IMR-90 (cell line): ENCODE results near the gene L3MBTL3. TPM values are rescaled to one million over a fixed set of nuclear protein-coding genes. Genes with fewer than 3 reads are reported as not detected.
A peak's percentile ranks its signal among the peaks of the same experiment; 100 is the strongest.

ENCODE experiments used
- ATAC-seq: fragments of 200-7000 bp; cut with Tn5 transposase; 2 replicates; pipeline ENCODE4 v1.9.1; 2020; ENCODE audit warnings: low read depth, mild to moderate bottlenecking, moderate library complexity
- BruUV-seq: library from RNA; stranded (reverse); fragments of 400-500 nt; replicated peaks from 2 replicates; lab custom pipeline; 2021; lab: Mats Ljungman, UMichigan
- CTCF ChIA-PET: fragments of 300-600 bp; formaldehyde crosslinking; extraction: SDS; loops from one replicate; lab custom pipeline; 2021; ENCODE audit warnings: antibody characterized with exemption; lab: Yijun Ruan, JAX
- POLR2A ChIA-PET: fragments of 300-600 bp; sonication (Branson Sonifier 250); formaldehyde crosslinking; loops from one replicate; lab custom pipeline; 2022; ENCODE audit warnings: antibody characterized with exemption; ENCODE audit not compliant: unreplicated experiment; lab: Charles Lee
- DNase-seq: peaks from one replicate; pipeline ENCODE4 v3.0.0; 2013
- H2AFZ ChIP-seq: replicated peaks from 2 replicates; pipeline ENCODE3; 2013; ENCODE audit warnings: low read length, mild to moderate bottlenecking; ENCODE audit not compliant: poor library complexity
- H2AK5ac ChIP-seq: 2 replicates; pipeline ENCODE4 v1.6.1; 2013; ENCODE audit warnings: low read depth, low read length, inconsistent platforms
- H2AK9ac ChIP-seq: replicated peaks from 2 replicates; pipeline ENCODE3; 2013; ENCODE audit warnings: mild to moderate bottlenecking, low read depth, low read length, moderate library complexity; ENCODE audit not compliant: poor library complexity
- H2BK120ac ChIP-seq: 2 replicates; pipeline ENCODE4 v1.6.1; 2013; ENCODE audit warnings: low read depth, low read length, inconsistent platforms
- H2BK15ac ChIP-seq: 3 replicates; pipeline ENCODE4 v1.6.1; 2013; ENCODE audit warnings: low read depth, low read length, inconsistent platforms
- H2BK20ac ChIP-seq: 2 replicates; pipeline ENCODE4 v1.6.1; 2013; ENCODE audit warnings: low read depth, mild to moderate bottlenecking, inconsistent platforms, low read length, moderate library complexity
- H2BK5ac ChIP-seq: 2 replicates; pipeline ENCODE4 v1.6.1; 2013; ENCODE audit warnings: mild to moderate bottlenecking, low read depth, low read length, inconsistent platforms; ENCODE audit not compliant: poor library complexity, severe bottlenecking
- H3K14ac ChIP-seq: replicated peaks from 2 replicates; pipeline ENCODE4 v1.6.1; 2013; ENCODE audit warnings: low read depth, low read length, inconsistent platforms
- H3K18ac ChIP-seq: 2 replicates; pipeline ENCODE4 v1.6.1; 2013; ENCODE audit warnings: low read depth, low read length, control low read depth
- H3K23ac ChIP-seq: 2 replicates; pipeline ENCODE4 v1.6.1; 2013; ENCODE audit warnings: low read depth, low read length, inconsistent platforms
- H3K27ac ChIP-seq: 2 replicates; pipeline ENCODE4 v1.5.1; 2013; ENCODE audit warnings: mild to moderate bottlenecking, control low read depth, low read length; ENCODE audit not compliant: insufficient read depth
- H3K27me3 ChIP-seq: 2 replicates; pipeline ENCODE4 v1.6.1; 2013; ENCODE audit warnings: low read length; ENCODE audit not compliant: control insufficient read depth, insufficient read depth
- H3K36me3 ChIP-seq: 2 replicates; pipeline ENCODE4 v1.6.1; 2013; ENCODE audit warnings: low read length, mixed read lengths; ENCODE audit not compliant: control insufficient read depth, insufficient read depth
- H3K4ac ChIP-seq: 2 replicates; pipeline ENCODE4 v1.6.1; 2013; ENCODE audit warnings: low read depth, low read length, inconsistent platforms
- H3K4me1 ChIP-seq: 2 replicates; pipeline ENCODE4 v1.6.1; 2013; ENCODE audit warnings: low read length, mixed read lengths; ENCODE audit not compliant: control insufficient read depth, insufficient read depth
- H3K4me2 ChIP-seq: 2 replicates; pipeline ENCODE4 v1.6.1; 2013; ENCODE audit warnings: low read depth, mild to moderate bottlenecking, control low read depth, low read length, moderate library complexity
- H3K4me3 ChIP-seq: 2 replicates; pipeline ENCODE4 v1.5.1; 2013; ENCODE audit warnings: low read depth, mild to moderate bottlenecking, control low read depth, low read length, moderate library complexity; ENCODE audit not compliant: insufficient read depth
- H3K56ac ChIP-seq: 2 replicates; pipeline ENCODE4 v1.6.1; 2013; ENCODE audit warnings: low read length, inconsistent platforms; ENCODE audit not compliant: insufficient read depth; ENCODE audit errors: extremely low read depth
- H3K79me1 ChIP-seq, 2 experiments: 2 replicates each; pipeline ENCODE4 v1.6.1; 2013; ENCODE audit warnings: low read length in 2 of 2, inconsistent platforms in 1 of 2, low read depth in 1 of 2
- H3K9ac ChIP-seq: 2 replicates; pipeline ENCODE4 v1.6.1; 2013; ENCODE audit warnings: low read depth, low read length, control low read depth
- H3K9me1 ChIP-seq: 2 replicates; pipeline ENCODE4 v1.6.1; 2013; ENCODE audit warnings: low read length, inconsistent platforms; ENCODE audit not compliant: insufficient read depth
- H3K9me3 ChIP-seq: 2 replicates; pipeline ENCODE4 v1.6.1; 2013; ENCODE audit warnings: low read length; ENCODE audit not compliant: control insufficient read depth, insufficient read depth
- H4K20me1 ChIP-seq: 2 replicates; pipeline ENCODE4 v1.6.1; 2013; ENCODE audit warnings: low read length, inconsistent platforms; ENCODE audit not compliant: insufficient read depth
- H4K5ac ChIP-seq: 2 replicates; pipeline ENCODE4 v1.6.1; 2013; ENCODE audit warnings: mild to moderate bottlenecking, low read depth, low read length, control low read depth
- H4K8ac ChIP-seq, 2 experiments: 2 replicates each; pipeline ENCODE4 v1.6.1; 2013; ENCODE audit warnings: low read depth in 2 of 2, low read length in 2 of 2, control low read depth in 1 of 2, inconsistent platforms in 1 of 2
- H4K91ac ChIP-seq: 2 replicates; pipeline ENCODE4 v1.6.1; 2013; ENCODE audit warnings: low read depth, low read length, inconsistent platforms; ENCODE audit not compliant: insufficient read depth
- FOS ChIP-seq: fragments of 150-350 bp; IDR thresholded peaks from 2 replicates; pipeline ENCODE4 v1.6.1; 2016; ENCODE audit warnings: low read depth, low read length
- MAFK ChIP-seq: IDR thresholded peaks from 2 replicates; pipeline ENCODE4 v1.6.1; 2012; ENCODE audit warnings: low read depth, low read length, improper control_type of control experiment
- NFE2L2 ChIP-seq: fragments of 150-350 bp; IDR thresholded peaks from 2 replicates; pipeline ENCODE4 v1.6.1; 2016; ENCODE audit warnings: low read depth, mild to moderate bottlenecking, low read length
- RCOR1 ChIP-seq: IDR thresholded peaks from 2 replicates; pipeline ENCODE4 v1.6.1; 2012; ENCODE audit warnings: mild to moderate bottlenecking, low read length, improper control_type of control experiment; ENCODE audit not compliant: insufficient replicate concordance
- dilution Hi-C: fragments of 300-500 bp; cut with HindIII; formaldehyde crosslinking; loops from one replicate; pipeline ENCODE4 v1.14.3; 2018; ENCODE audit warnings: low sequenced_read_pairs; ENCODE audit not compliant: unreplicated experiment
- in situ Hi-C: fragments of 300-500 bp; cut with MboI; formaldehyde crosslinking; loops from 3 replicates; pipeline ENCODE4 v1.14.3; 2019; ENCODE audit warnings: low sequenced_read_pairs, inconsistent platforms, mixed read lengths
- intact Hi-C: fragments of 100-400 bp; cut with micrococcal nuclease; formaldehyde crosslinking; loops from 2 replicates; pipeline ENCODE4 v1.10.0; 2022
- polyA plus RNA-seq, 3 experiments: library from polyadenylated mRNA; depleted of rRNA; stranded (reverse); fragments of >200 nt; gene quantifications; 2 replicates each; pipeline ENCODE4 v1.2.3, GENCODE V29; 2012; ENCODE audit warnings: low replicate concordance in 1 of 3
- total RNA-seq: library from RNA; depleted of rRNA; stranded (reverse); fragments of >200 nt; gene quantifications from 2 replicates; pipeline ENCODE4 v1.2.3, GENCODE V29; 2012
- TF ChIP-seq, protein P1 (sequence below): conservative IDR thresholded peaks from 2 replicates; pipeline ENCODE4 v1.5.1; 2012; ENCODE audit warnings: mild to moderate bottlenecking, low read depth, low read length, improper control_type of control experiment

L3MBTL3 gene
- total and polyA plus RNA-seq, 2 of the 4 experiments (the other 2 are of a cell fraction): 7.2 to 10.9 TPM

DNA sequence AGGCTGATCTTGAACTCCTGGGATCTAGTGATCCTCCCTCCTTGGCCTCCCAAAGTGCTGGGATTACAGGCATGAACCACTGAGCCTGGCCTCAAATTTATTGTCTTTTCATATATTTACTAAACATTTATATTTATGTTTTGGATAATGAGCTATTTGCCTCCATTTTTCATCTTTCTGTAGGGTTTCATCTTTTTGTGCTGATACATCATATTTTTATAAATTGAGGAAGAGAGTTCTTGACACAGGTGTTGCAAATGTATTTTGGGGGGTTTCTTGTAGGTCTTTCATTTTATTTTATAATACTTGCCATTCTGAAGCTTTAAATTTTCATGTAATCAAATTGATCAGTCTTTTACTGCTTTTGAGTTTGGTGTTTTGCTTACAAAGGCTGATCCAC is 72.4 kb downstream of the L3MBTL3 start:
- Histone ChIP-seq H2AK9ac (no peak overlapping the region), H3K4me3 (no peak overlapping the region), H2AK5ac (no peak overlapping the region), H3K18ac (no peak overlapping the region), H3K9me1 (no peaks in the 10 kb centered on the region), H2AFZ (no peak overlapping the region), H4K91ac (no peak overlapping the region), H2BK120ac (no peak overlapping the region), H3K14ac (no peak overlapping the region), H3K27me3 (no peaks in the 10 kb centered on the region), H3K27ac (no peak overlapping the region), H3K4me1 (no peaks in the 10 kb centered on the region), H2BK5ac (no peak overlapping the region), H2BK15ac (no peak overlapping the region), H3K79me1 (no peaks in the 10 kb centered on the region), H3K23ac (no peak overlapping the region), H4K20me1 (no peaks in the 10 kb centered on the region), H3K56ac (no peak overlapping the region), H2BK20ac (no peak overlapping the region), H3K9me3 (no peaks in the 10 kb centered on the region), H3K4ac (no peak overlapping the region), H3K36me3 (no peaks in the 10 kb centered on the region; the same call in 1 of the 2 replicates), H3K4me2 (no peak overlapping the region), H3K9ac (no peak overlapping the region), H4K8ac (no peak overlapping the region), H4K5ac (no peak overlapping the region)
- CTCF ChIA-PET: no interaction called here
- dilution Hi-C loops (no loop called here), intact Hi-C loops (no loop called here), in situ Hi-C loops (no loop called here)
- no TSS peak for BruUV-seq
- TF ChIP-seq MAFK (peak; percentile 89), RCOR1 (no peak), FOS (no peak), NFE2L2 (no peak)
- TF ChIP-seq, protein P1, sequence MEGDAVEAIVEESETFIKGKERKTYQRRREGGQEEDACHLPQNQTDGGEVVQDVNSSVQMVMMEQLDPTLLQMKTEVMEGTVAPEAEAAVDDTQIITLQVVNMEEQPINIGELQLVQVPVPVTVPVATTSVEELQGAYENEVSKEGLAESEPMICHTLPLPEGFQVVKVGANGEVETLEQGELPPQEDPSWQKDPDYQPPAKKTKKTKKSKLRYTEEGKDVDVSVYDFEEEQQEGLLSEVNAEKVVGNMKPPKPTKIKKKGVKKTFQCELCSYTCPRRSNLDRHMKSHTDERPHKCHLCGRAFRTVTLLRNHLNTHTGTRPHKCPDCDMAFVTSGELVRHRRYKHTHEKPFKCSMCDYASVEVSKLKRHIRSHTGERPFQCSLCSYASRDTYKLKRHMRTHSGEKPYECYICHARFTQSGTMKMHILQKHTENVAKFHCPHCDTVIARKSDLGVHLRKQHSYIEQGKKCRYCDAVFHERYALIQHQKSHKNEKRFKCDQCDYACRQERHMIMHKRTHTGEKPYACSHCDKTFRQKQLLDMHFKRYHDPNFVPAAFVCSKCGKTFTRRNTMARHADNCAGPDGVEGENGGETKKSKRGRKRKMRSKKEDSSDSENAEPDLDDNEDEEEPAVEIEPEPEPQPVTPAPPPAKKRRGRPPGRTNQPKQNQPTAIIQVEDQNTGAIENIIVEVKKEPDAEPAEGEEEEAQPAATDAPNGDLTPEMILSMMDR: no peak
- POLR2A ChIA-PET: no interaction called here
- no peak for ATAC-seq
- no peak for DNase-seq
